GM13977 (cell line): ENCODE results near the gene TPMT.

Experiments used
- DNase-seq: peaks from one replicate; pipeline ENCODE4 v3.0.0; 2012; ENCODE audit warnings: low spot score
- CTCF ChIP-seq: IDR thresholded peaks from 2 replicates; pipeline ENCODE4 v1.5.1; 2012; ENCODE audit warnings: mild to moderate bottlenecking, control low read depth; ENCODE audit not compliant: insufficient read depth; ENCODE audit errors: extremely low read depth, missing control alignments
- in situ Hi-C: fragments of 300-500 bp; cut with MboI; formaldehyde crosslinking; loops from one replicate; pipeline ENCODE4 v1.12.0; 2022; ENCODE audit warnings: low sequenced_read_pairs, low pct_unique_long_range_greater_than_20kb, mixed read lengths, inconsistent platforms; ENCODE audit not compliant: unreplicated experiment

Gene TPMT

GRCh38 chr6:18148304-18149025 lies 6.4 kb downstream of the TPMT start:
- in situ Hi-C loops = no loop called here
- DNase-seq = no peak
- TF ChIP-seq CTCF = no peak

- no peak for DNase-seq
- no peak for TF ChIP-seq CTCF
- in situ Hi-C loops = no loop called here
Measured at GRCh38 chr6:18147616-18148015, 7.3 kb downstream of the TPMT start.

GRCh38 chr6:18147160-18147559 lies 7.7 kb downstream of the TPMT start:
- no peak for DNase-seq
- in situ Hi-C loops = no loop called here
- TF ChIP-seq CTCF = no peak

- DNase-seq = no peak
- no peak for TF ChIP-seq CTCF
- in situ Hi-C loops = no loop called here
Measured at GRCh38 chr6:18142591-18142861, 12.4 kb downstream of the TPMT start.

- in situ Hi-C loops = no loop called here
- TF ChIP-seq CTCF = no peak
- no peak for DNase-seq
Measured at GRCh38 chr6:18141805-18142590, 12.9 kb downstream of the TPMT start.

GRCh38 chr6:18139935-18140621 lies 14.8 kb downstream of the TPMT start:
- in situ Hi-C loops = no loop called here

More at GRCh38 chr6:18139935-18140621, 14.8 kb downstream of the TPMT start:
- TF ChIP-seq CTCF = no peak
- no peak for DNase-seq
